Measurements from ENCODE around the gene NR1H3.
A peak's percentile ranks its signal among the peaks of the same experiment; 100 is the strongest.

The NR1H3 gene

DNA sequence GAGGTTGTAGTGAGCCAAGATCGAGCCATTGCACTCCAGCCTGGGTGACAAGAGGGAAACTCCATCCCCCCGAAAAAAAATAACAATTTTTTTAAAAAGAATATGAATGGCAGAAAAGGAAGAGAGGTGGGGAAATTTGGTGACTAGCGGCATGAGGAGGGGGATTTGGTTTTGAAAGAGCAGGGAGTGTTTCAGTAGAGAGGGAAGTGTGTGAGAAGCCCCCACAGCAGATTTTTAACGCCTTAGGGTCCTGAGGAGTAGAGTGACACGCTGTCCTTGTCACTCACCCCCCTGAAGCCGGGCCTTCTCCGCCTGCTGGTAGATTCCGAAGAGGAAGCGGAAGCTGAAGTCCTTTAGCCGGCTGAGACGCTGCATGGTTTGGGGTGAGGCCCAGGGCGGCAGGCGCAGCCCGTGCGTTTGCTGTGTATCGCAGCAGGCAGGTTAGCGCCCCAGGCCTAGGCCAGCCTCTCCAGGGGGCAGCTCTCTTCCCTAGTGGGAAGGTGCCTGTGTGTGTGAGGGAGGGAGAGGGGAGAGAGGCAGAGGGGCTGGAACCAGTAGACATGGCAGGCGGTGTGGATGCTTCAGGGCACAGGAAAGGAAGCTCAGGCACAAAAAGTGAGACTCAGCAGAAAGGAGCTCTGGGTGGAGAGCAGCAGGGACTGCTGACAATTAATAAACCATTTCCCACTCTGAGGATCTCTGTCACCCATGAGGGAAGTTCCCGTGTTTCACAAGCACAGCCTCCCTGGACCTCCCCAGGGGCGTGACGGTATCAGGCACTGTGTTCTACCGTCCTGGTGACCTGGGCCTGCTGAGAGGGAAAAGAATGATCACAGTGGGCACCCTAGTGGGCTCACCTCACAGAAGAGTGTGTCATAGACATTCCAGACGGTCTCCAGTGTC, 13.1 kb upstream of the NR1H3 start:
- no peak for DNase-seq (ENCODE audit: low spot score)

DNA sequence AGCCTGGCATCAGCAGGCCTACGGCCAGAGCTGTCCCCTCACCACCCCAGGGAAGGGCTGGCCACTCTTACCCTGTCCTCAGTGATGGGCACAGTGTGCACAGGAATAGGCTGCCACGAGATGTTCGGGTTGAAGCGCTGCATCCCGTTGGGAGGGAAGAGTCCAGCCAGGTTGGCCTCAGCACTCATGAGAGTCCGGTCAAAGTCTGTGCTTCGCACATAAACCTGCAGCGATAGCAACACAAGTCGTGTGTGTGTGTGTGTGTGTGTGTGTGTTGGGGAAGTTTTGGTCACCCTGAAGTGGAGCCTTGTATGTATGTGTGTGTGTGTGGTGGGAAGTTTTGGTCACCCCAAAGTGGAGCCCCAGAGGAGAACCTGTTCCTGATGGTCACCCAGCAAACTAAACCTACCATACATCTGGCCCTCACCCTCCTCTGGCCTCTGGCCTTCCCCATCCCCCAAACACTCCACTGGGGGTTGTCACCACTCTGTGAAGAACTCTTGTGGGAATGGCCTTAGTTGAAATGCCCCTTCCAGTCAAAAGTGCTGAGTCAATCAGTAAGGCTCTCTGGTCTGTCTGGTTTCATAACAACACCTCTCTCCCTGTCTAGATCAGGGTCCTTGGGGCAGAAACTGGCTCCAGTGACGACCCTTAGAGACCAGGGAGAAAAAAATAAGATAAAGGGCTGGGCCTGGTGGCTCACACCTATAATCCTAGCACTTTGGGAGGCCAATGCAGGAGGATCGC, 12.0 kb upstream of the NR1H3 start:
- no peak for DNase-seq (ENCODE audit: low spot score)

DNA sequence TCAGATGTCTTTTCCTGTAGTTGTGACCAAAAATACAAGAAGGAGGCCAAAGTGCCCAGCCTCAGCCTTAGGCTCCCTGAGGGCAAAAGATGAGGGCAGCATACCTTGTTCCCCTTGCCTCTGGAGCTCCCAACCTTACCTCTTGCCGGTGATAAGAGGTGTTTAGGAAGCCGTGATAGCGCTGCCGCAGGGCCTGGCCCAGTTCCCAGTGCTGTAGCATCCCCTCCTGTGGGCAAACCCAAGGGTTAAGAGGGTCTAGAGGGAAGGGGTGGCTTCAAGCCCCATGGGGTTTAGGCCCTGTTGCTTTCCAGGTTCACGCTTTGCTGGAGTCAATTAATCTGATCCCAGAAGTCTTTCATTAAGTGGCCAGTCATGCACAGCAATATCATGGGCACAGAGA, 10.3 kb upstream of the NR1H3 start:
- no peak for DNase-seq (ENCODE audit: low spot score)

DNA sequence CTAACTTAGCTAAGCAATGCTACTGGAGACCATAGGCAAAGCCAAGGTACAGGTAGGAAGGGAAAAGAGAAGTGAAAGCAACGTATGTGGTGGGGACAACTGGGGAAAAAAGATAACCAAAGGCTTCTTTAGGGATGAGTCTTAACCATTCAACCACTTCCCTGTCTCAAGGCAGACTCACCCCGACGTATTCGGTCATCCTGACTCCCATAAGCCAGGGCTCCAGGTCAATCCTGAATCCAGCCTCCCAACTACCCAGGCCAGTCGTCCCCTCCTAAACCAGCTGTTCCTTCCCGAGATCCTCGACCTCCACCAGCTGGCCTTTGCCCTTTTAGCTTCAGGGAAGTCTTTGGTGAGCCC, 9.5 kb upstream of the NR1H3 start:
- peak; percentile 29 for DNase-seq (ENCODE audit: low spot score)

DNA sequence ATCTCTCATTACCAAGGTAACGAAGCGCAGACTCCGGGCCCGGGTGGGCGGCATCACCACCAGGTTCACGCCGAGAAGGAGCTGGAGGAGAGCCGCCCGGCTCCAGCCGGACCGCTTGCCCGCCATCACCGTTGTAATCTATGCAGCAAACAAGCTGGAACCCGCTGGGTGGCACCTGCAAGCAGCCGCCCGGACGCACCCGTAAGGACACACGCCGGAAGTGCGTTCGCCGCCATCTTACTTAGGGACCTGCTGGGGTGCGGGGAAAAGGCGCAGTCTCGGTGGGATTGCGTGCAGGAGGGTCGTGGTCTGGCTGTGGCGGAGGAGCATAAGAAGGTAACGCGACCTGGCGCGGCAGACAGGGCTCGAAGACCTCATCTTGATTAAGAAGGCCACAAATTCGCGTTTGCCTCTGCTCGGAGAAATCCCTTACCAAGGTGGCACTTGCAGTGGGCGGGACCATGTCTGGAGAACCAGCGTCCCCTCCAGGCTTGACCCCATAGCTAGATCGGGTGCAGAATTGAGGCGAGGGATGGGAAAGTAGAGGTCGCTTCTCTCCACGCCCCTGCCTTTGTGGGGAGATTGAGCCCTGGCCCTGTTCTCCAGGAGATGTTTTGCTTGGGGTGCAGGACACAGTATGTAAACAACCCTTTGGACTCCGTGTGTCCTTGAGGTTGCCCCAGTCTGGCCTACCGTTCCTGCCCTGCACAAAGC, 9.0 kb upstream of the NR1H3 start, which contains the start of gene ACP2:
Gene ACP2, minus strand, starts transcription at position 151 of the 714 bp plus-strand sequence. Its CDS starts 25 bp downstream, at position 126.
- DNase-seq (ENCODE audit: low spot score) = peak; percentile 89

DNA sequence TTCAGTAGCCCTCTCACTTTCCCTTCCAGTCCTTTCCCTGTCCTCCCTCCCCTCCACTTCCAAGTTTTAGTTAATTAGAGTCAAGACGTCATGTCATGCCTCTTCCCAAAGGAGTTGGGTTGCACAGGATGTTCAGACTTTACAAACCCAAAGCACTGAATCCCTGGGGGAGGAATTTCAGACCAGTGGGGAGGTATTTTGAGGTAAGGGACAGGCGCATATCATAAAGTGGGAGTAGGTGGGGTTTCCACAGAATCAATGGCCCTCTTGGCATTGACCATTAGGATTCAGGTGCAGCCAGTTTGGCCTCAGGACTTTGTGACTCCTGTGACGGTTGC, 8.4 kb upstream of the NR1H3 start:
- no peak for DNase-seq (ENCODE audit: low spot score)

DNA sequence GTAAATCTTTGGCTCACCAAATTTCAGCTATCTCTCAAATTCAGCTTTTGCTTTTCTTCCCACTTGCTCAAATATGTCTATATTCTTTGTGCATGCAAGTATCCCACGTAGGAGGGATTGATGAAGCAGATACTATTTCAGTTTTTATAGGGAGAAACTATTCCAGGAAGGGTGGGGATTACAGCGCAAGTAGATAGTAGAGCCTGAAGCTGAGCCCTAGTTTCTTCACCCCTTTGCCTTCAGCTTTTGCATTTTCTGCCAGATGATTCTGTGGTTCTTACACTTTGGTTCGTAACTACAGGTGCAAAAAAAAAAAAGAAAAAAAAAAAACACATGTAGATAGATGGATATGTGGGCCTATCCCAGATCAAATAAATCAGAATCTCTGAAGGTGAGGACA, 6.0 kb upstream of the NR1H3 start:
- DNase-seq (ENCODE audit: low spot score) = no peak

DNA sequence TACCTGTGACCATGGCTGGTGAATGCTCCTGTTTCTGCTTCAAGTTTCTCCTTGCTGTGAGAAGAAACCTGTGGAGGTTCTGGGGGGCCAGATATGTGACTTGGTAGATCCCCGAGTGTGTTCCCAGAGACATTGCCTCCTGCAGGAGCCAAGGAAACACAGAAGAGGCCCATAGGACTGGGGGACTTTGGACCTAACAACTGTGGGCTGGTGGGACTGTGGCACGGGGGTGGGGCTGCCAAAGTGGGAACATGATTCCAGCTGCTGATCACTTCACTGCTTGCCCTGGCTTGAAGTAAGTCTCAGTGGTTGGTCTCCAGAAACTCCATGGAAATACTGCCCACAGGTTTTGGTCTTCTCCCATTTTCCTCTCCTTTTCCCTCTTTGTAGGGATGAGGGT, 4.1 kb upstream of the NR1H3 start:
- no peak for DNase-seq (ENCODE audit: low spot score)

DNA sequence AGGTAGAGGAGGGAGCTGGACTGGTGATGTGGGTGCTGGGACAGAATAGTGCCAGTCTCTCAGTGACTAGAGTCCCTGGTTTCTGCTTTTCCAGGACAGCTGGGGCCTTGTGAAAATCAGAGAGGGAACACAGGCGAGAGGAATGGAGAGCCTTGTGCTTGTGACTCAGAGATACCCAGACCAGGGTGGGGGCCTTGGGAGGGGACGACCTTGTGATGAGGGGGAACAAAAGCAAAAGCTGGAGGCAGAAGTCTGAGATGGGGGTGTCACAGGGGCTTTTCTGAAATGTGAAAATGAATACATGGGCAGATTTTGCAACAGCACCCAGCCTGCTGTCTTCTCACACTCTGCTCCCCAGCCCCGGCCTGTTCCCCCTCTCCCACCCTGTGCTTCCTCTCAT, 3.4 kb upstream of the NR1H3 start:
- DNase-seq (ENCODE audit: low spot score) = no peak

DNA sequence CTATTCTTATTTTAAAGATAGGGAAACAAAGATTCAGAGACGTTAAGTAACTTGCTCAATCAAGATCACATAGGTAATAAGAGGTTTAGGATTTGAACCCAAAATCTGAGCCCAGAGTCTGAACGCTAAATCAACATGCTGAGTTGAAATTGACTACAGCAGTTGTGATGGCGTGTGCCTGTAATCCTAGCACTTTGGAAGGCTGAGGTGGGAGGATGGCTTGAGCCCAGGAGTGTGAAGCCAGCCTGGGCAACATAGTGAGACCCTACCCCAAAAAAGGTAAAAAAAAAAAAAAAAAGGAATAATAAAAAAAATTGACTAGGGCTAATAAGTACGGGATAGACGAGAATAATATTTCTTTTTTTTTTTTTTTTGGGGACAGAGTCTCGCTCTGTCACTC, 1.4 kb upstream of the NR1H3 start:
- no peak for DNase-seq (ENCODE audit: low spot score)

DNA sequence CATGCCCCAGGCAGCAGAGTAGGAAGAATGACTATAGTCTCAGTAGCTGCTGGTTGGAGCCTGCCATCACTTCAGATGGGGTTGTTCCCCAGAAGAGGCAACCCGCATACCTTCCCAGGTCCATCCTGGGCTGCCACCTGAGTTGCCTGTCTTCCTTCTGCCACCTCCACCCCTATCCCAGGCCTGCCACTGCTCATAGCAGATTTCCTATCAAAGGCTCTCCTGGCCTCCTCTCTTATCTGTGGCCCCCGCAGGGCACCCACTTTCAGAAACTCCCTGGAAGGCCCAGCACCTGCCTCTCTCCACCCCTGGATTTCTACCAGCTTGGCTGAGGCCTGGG, 649 bp upstream of the NR1H3 start:
- DNase-seq (ENCODE audit: low spot score) = no peak

DNA sequence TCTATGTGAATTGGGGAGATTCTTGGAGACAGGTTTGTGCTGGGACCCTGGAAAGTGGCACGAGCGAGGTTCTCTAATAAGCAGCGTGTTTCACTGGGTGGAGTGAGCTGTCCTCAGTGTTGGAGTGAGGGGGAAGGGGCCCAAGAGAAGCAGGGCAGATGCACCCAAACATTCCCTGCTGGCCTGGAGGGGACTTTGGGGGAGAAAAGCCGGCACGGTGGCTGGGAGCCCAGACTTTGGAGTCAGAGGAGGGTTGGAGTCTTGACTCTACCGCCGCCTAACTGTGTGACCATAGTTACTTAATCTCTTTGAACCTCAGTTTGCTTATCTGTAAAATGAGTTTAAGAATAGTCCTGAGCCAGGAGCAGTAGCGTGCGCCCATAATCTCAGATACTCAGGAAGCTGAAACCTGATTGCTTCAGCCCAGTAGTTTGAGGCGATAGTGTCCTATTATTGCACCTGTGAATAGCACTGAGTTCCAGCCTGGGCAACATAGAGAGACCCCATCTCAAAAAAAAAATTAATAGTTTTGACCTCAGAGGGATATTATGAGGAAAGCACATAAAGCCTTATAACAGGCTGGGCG, 614 bp downstream of the NR1H3 start:
- no peak for DNase-seq (ENCODE audit: low spot score)

DNA sequence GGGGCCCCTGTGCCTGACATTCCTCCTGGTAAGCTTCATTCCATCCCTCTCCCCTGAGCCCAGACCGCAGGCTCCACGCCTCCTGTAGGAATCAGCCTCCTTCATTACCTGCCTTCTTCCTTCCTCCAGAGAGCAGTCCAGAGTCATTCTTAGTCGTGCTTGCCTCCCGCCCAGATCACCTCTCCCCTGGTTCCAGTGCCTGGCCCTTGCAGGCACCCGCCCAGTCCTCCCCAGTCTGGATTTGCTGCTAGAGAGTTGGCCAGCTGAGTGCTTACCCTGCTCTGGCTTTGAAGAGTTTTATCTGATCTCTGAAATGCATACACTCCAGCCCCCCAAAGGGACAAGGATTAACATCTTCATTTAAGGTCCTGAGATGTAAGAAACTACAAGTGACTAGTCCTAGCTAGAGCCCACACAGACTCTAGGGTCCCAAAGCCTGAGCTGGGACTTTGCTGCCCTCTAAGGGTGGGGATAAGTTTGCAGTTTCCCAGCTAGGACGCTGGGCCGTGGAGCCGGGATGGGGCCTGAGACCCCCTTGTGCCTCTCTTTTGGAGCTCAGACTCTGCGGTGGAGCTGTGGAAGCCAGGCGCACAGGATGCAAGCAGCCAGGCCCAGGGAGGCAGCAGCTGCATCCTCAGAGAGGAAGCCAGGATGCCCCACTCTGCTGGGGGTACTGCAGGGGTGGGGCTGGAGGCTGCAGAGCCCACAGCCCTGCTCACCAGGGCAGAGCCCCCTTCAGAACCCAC, 1.6 kb downstream of the NR1H3 start:
- DNase-seq (ENCODE audit: low spot score) = peak; percentile 82

DNA sequence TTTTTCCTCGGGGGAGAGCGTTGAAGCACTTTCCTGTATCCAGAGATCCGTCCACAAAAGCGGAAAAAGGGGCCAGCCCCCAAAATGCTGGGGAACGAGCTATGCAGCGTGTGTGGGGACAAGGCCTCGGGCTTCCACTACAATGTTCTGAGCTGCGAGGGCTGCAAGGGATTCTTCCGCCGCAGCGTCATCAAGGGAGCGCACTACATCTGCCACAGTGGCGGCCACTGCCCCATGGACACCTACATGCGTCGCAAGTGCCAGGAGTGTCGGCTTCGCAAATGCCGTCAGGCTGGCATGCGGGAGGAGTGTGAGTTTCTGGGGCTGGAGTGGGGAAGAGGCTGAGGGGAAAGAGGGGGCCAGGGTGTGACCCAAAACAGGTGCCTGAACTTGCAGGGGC, 2.6 kb downstream of the NR1H3 start:
- DNase-seq (ENCODE audit: low spot score) = no peak

DNA sequence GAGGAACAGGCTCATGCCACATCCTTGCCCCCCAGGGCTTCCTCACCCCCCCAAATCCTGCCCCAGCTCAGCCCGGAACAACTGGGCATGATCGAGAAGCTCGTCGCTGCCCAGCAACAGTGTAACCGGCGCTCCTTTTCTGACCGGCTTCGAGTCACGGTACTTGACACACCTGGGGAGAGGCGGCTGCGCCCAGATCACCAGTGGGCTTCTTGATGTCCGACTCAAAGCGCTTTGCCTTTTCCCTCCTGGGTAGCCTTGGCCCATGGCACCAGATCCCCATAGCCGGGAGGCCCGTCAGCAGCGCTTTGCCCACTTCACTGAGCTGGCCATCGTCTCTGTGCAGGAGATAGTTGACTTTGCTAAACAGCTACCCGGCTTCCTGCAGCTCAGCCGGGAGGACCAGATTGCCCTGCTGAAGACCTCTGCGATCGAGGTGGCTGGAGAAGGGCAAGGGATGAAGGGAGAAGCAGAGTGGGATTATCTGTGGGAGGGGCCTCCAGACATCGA, 3.5 kb downstream of the NR1H3 start:
- DNase-seq (ENCODE audit: low spot score) = no peak

DNA sequence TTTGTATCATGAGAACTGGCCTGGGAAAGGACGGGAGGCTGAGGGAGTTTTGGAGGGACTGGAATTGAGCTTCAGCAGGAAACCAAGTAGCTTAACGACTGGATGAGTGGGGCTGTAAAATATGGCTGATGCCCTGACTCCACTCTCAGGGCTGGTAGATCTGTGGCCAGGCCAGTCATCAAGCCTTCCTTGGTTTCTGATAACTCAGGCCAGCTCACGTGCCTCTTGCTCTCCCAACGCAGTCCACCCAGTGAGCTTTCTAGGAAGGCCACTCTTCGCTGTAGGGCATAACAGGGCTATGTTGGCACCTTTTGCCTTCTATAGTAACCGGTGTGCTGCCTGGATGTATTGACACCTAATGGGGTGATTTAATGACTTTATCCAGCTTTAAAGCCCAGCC, 6.3 kb downstream of the NR1H3 start:
- no peak for DNase-seq (ENCODE audit: low spot score)

DNA sequence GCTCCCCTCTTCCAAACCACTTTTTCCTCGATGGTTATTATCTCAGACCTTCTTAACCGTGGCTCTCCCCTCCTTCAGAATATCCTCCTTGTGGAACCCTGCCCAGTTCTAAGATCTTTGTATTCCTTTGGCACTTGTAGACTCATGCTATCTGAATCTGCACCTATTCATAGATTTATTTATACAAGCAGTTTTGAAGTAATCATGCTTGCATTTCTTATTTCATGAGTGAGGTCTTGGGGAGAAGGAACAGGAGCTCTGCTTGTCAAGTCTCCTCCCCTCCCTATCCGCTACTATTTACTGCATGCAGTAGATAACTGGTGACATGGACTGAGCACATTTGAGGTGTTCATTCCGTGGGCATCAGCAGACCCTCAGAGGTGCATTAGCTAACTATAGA, 6.7 kb downstream of the NR1H3 start:
- DNase-seq (ENCODE audit: low spot score) = no peak

DNA sequence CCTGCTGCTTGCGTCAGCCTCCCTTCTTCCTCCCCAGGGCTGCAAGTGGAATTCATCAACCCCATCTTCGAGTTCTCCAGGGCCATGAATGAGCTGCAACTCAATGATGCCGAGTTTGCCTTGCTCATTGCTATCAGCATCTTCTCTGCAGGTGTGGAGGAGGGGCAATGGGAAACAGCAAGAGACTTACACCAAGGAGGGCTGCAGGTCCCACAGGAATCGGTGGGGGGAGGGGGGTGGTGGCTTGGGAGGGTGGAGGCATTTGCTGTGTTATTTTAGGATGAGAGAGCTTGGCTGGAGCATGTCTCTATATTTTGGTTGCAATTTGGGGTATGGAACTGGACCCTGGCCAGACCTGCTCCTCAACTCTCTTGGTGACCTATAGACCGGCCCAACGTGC, 10.1 kb downstream of the NR1H3 start:
- no peak for DNase-seq (ENCODE audit: low spot score)

DNA sequence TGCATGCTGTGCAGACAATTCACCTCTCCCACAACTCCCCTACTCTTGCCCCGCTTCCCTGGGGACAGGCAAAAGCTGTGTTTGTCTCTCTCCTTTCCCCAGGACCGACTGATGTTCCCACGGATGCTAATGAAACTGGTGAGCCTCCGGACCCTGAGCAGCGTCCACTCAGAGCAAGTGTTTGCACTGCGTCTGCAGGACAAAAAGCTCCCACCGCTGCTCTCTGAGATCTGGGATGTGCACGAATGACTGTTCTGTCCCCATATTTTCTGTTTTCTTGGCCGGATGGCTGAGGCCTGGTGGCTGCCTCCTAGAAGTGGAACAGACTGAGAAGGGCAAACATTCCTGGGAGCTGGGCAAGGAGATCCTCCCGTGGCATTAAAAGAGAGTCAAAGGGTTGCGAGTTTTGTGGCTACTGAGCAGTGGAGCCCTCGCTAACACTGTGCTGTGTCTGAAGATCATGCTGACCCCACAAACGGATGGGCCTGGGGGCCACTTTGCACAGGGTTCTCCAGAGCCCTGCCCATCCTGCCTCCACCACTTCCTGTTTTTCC, 10.7 kb downstream of the NR1H3 start:
- DNase-seq (ENCODE audit: low spot score) = no peak

DNA sequence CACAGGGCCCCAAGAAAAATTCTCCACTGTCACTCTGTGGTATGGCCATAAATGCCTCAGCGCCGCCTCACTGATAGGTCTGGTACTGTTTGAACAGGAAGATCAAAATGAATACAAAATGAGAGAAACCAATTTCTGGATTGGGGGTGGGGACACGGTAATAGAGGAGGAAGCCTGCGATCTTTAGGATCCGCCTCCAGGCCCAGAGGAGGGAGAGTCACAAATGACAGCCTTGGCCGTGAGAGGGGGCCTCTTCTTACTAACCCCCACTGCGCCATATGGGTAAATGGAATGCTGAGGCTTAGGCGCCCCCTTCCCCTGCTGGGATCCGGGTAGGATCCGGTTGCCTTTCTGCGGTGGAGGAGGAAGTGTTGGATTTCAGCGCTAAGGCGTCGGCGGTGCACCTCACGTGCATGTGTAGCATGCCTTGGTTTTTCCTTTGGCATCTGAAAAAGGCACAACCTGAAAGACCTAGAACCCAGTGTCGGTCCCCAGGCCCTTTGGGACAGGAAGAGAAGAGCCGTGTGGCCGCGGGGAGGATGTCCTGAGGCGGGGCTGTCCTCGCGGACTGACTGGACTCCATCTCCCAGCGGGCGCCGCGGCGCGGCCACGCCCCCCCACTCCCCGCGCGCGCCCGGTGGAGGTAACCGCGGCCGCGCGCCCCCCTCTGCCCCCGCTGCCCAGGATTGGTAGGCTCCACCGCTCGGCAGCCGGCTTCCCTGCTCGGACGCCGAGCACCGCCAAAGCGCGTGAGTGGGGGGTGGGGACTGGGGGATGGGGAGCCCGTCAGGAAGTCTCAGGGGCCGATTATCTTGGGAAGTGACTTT, 11.4 kb downstream of the NR1H3 start:
- peak; percentile 97 for DNase-seq (ENCODE audit: low spot score)
